GM12873 (cell line): ENCODE results near the gene PTGIR.

ENCODE experiments used
- TF ChIP-seq, protein P1 (sequence below): IDR thresholded peaks from 2 replicates; pipeline ENCODE4 v1.5.1; 2012; ENCODE audit warnings: low read depth, mild to moderate bottlenecking, moderate library complexity, low read length, control low read depth; ENCODE audit not compliant: insufficient read depth; ENCODE audit errors: missing control alignments

Gene PTGIR

DNA sequence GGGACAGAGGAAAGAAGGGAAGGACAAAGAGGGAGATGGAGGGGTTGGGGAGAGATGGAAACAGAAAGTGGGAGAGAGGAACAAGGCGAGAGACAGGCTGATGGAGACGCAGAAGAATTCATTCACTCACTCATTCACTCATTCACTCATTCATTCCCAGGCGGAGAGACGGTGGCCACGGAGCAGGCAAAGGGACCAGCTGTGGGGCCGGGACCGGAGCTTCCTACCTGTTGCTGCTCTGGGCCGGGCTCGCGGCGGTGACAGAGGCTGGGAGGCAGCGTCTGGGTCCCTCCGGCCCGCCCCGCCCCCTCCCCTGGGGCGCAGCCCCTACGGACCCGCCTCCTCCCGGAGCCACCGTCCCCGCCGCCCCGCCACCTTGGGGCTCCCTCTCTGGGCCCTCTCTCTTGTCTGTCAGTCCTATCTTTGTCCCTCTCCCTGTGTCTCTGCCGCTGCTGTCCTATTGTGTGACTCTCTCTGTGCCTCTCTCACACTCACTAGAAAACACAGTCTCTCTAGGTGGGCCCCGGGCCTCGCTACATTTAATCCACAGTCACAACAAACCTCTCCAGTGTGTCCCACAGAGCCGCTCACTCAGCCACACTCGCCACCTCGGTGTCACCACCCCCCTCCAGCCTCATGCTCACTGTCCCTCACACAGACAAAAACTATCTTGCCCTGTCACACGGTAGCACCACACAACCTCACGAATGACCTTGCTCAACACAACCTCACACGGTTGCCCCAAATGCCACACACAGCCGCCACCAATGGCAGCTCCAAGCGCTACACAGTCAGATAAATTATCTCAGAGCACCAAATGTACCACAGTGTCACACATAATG lies 11.3 kb upstream of the PTGIR start, which contains the start of gene GNG8:
Gene GNG8 (minus strand): TSS at position 283 of the 842 bp plus-strand sequence. CDS start 1,520 bp downstream, outside the sequence.
- TF ChIP-seq, protein P1, sequence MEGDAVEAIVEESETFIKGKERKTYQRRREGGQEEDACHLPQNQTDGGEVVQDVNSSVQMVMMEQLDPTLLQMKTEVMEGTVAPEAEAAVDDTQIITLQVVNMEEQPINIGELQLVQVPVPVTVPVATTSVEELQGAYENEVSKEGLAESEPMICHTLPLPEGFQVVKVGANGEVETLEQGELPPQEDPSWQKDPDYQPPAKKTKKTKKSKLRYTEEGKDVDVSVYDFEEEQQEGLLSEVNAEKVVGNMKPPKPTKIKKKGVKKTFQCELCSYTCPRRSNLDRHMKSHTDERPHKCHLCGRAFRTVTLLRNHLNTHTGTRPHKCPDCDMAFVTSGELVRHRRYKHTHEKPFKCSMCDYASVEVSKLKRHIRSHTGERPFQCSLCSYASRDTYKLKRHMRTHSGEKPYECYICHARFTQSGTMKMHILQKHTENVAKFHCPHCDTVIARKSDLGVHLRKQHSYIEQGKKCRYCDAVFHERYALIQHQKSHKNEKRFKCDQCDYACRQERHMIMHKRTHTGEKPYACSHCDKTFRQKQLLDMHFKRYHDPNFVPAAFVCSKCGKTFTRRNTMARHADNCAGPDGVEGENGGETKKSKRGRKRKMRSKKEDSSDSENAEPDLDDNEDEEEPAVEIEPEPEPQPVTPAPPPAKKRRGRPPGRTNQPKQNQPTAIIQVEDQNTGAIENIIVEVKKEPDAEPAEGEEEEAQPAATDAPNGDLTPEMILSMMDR = no peak

DNA sequence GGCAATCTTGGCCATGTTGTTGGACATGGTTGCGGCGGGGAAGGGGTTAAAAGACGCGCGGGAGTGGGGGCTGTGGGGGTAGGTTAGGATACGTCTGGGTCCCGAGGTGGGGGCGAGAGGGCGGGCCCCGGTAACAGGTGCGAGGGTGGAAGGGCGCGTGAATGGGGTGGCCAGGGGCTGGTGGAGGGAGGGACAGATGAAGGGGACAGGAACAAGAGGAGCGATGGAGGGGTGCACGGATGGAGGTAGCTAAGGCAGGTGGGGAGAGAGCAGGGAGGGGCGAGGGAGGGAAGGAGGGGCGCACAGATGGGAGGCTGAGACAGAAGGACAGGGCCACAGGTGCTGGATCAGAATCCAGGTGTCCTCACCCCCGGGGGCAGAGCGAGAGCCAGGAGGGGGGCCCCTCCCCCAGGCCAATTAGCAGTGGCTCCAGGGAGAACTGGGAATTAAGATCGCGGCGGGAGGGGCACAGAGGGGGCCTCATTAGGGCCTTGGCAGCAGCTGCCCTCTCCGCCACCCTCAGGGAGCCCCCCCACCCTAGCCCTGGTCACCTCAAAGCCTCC lies 9.8 kb upstream of the PTGIR start:
- TF ChIP-seq, protein P1 = no peak

DNA sequence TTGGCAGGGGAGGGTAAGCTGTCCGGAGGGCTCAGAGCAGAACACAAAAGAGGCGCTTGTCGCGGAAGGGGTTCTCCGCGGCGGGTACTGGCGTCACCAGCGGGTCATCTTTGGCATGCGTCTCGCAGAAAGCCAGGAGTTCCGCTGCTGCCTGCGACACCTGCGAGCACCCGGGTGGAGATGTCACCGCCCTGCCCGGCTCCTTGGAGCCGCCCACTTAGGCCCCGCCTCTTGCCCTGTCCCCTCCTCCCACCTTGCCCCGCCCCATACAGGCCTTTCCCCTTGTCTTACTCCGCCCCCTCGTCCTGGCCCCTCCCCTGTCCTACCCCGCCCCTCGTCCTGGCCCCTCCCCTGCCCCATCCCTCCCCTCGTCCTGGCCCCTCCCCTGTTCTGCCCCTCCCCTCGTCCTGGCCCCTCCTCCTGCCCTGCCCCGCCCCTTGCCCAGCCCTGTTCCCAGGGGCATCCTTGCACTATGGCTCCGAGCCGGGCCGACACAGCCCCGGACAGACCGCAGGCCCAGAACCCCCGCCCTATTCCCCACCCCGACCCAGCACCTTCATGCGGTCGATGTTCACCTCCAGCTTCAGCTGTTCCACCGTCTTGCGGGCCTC lies 9.3 kb upstream of the PTGIR start:
- TF ChIP-seq, protein P1 = no peak

DNA sequence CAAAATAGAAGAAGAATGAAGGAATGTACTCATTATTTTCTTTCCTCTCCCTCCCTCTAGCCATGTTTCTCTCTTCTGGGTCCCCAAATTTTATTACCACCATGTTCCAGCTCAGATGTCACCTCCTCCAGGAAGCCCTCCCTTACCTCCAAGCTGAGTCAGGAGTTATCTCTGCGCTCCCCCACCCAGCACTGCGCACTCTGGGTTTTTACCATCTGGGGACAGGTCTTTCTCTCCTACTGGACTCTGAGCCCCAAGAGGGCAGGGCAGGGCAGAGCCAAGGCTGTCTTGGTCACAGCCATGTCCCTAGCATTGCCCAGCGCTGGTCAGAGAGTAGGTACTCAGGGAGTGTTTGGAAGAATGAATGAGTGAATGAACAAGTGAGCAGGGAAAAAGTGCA lies 8.2 kb upstream of the PTGIR start:
- TF ChIP-seq, protein P1 = no peak

DNA sequence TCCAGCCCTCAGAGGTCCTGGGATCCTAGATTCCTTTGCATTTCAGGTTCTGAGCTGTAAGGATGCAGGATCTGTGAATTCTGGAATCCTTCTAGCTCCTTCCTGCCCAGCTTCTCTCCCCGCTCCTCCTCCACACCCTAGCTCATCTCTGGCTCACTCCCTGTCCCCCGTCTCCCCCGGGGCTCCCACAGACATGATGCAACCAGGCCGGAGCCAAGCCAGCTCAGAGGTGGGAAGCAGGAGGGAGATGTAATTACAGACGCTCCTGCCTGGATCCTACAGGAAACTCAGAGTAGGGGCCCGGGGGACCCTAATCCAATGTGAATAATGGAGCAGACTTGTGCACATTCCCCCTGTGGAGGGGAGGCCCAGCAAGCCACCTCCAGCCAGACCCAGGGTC lies 6.6 kb upstream of the PTGIR start:
- TF ChIP-seq, protein P1 = no peak

DNA sequence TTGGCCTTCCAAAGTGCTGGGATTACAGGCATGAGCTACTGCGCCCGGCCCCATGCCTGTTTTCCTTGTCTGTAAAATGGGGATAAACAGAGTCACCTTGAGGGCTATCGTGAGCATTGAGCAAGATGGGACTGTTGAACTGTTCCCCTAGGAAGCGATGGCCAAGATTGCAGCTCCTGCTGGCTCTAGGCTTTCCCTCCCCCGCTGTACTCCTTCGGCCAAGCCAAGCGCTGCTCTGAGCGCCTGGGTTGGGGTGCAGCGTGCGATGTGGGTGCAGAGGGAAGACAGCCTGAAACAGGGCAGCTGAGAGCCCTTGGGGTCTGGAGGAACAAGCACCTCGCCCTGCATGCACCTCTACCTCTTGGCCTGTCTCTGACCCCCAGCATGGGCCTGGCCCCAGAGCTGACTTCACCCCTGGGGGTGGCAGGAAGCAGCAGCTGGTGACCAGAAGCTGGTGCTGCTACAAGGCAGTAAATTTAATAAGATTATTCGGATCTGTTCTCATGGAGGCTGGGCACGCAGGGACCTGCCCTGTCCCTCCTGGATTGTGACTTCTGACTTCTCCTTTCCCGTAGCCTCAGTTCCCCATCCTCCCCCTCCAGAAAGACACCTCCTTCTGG lies 5.8 kb upstream of the PTGIR start:
- TF ChIP-seq, protein P1 = no peak

DNA sequence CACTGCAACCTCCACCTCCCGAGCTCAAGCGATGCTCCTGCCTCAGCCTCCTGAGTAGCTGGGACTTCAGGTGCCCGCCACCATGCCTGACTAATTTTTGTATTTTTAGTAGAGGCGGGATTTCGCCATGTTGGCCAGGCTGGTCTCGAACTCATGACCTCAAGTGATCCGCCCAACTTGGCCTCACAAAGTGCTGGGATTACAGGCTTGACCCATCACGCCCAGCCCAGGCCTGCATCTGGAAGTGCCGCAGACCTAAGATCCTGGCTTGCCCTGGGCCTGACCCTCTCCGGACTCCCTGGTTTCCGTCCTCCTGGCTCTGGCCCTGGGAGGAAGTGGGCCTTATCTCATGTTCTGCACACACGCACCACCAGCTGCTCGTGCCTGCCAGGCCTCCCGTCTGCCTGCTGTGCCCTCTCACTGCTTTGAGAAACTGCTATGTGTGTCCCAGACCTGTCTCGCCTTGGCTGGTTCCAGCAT lies 4.7 kb upstream of the PTGIR start:
- TF ChIP-seq, protein P1 = no peak
